Mesothelial cell of epicardium (in vitro differentiated cells): ENCODE data around the gene TMTC2. TPM values are rescaled to one million over a fixed set of nuclear protein-coding genes. Genes with fewer than 3 reads are reported as not detected.

Experiments used
- DNase-seq, 2 experiments: peaks; one replicate each; pipeline ENCODE4 v3.0.0; 2021; ENCODE audit warnings: low spot score in 2 of 2; ENCODE audit not compliant: unreplicated experiment in 2 of 2
- H3K27ac Mint-ChIP-seq: 2 replicates; pipeline ENCODE4 v1.8.0; 2021; ENCODE audit warnings: mixed read lengths
- H3K27me3 Mint-ChIP-seq: 2 replicates; pipeline ENCODE4 v1.8.0; 2021; ENCODE audit warnings: low read depth, mixed read lengths
- H3K36me3 Mint-ChIP-seq: 2 replicates; pipeline ENCODE4 v1.8.0; 2021; ENCODE audit warnings: mixed read lengths
- H3K4me1 Mint-ChIP-seq: 2 replicates; pipeline ENCODE4 v1.8.0; 2021; ENCODE audit warnings: mixed read lengths
- H3K4me3 Mint-ChIP-seq: 2 replicates; pipeline ENCODE4 v1.8.0; 2021; ENCODE audit warnings: mild to moderate bottlenecking, moderate library complexity, mixed read lengths
- H3K9me3 Mint-ChIP-seq: 2 replicates; pipeline ENCODE4 v1.8.0; 2021; ENCODE audit warnings: mixed read lengths
- CTCF ChIP-seq: fragments of 200-600 bp; sonication (generic); IDR thresholded peaks from one replicate; pipeline ENCODE4 v1.5.0; 2021; ENCODE audit warnings: antibody characterized with exemption; ENCODE audit not compliant: unreplicated experiment
- total RNA-seq: library from RNA; stranded (reverse); gene quantifications from 3 replicates; pipeline ENCODE4 v1.2.1, GENCODE V29; 2021

Gene TMTC2
- total RNA-seq, 1 donor from 2014 or later: 38.3 TPM

- Mint-ChIP-seq H3K27me3 (no peaks in the 10 kb centered on the region), H3K9me3 (peaks cover 11% of the 10 kb centered on the region), H3K36me3 (peaks cover 19% of the 10 kb centered on the region), H3K4me1 (peaks cover 24% of the 10 kb centered on the region), H3K4me3 (peak overlapping the region; percentile 18), H3K27ac (peak overlapping the region; percentile 51)
- TF ChIP-seq CTCF: no peak
- no peak for DNase-seq
These were observed 328.9 kb downstream of the TMTC2 start for GRCh38 chr12:83015390-83016217.

- peaks cover 8% of the 10 kb centered on the region for H3K9me3 Mint-ChIP-seq
- peak overlapping the region; percentile 51 for H3K27ac Mint-ChIP-seq
- TF ChIP-seq CTCF: no peak
- peaks cover 16% of the 10 kb centered on the region for H3K36me3 Mint-ChIP-seq
- H3K27me3 Mint-ChIP-seq: no peaks in the 10 kb centered on the region
- peaks cover 24% of the 10 kb centered on the region for H3K4me1 Mint-ChIP-seq
- H3K4me3 Mint-ChIP-seq: no peak overlapping the region
- no peak for DNase-seq
These were observed 329.6 kb downstream of the TMTC2 start for GRCh38 chr12:83016218-83016835.

- DNase-seq: no peak
- H3K4me3 Mint-ChIP-seq: no peak overlapping the region
- H3K36me3 Mint-ChIP-seq: peaks cover 13% of the 10 kb centered on the region
- peaks cover 4% of the 10 kb centered on the region for H3K9me3 Mint-ChIP-seq
- H3K4me1 Mint-ChIP-seq: peaks cover 24% of the 10 kb centered on the region
- no peaks in the 10 kb centered on the region for H3K27me3 Mint-ChIP-seq
- no peak overlapping the region for H3K27ac Mint-ChIP-seq
- no peak for TF ChIP-seq CTCF
These were observed 330.3 kb downstream of the TMTC2 start for GRCh38 chr12:83016991-83017390.

GRCh38 chr12:83018088-83018487 lies 331.4 kb downstream of the TMTC2 start:
- no peak overlapping the region for H3K4me3 Mint-ChIP-seq

GRCh38 chr12:83027021-83027723 lies 340.5 kb downstream of the TMTC2 start:
- Mint-ChIP-seq H3K4me1 (no peaks in the 10 kb centered on the region), H3K36me3 (no peaks in the 10 kb centered on the region), H3K27ac (no peak overlapping the region), H3K27me3 (no peaks in the 10 kb centered on the region), H3K9me3 (no peaks in the 10 kb centered on the region), H3K4me3 (no peak overlapping the region)
- TF ChIP-seq CTCF: no peak
- no peak for DNase-seq

More at GRCh38 chr12:83018088-83018487, 331.4 kb downstream of the TMTC2 start:
- Mint-ChIP-seq H3K36me3 (peaks cover 13% of the 10 kb centered on the region), H3K9me3 (peaks cover 4% of the 10 kb centered on the region), H3K4me1 (peaks cover 21% of the 10 kb centered on the region), H3K27ac (no peak overlapping the region), H3K27me3 (no peaks in the 10 kb centered on the region)
- TF ChIP-seq CTCF: no peak
- no peak for DNase-seq
